Measurements from ENCODE around the gene NEK1.
"Not testable (repeated sequence)": the region's sequence is repeated elsewhere in the genome, so short reads cannot be mapped to it uniquely, and the experiment has no call there.

Gene NEK1

GRCh38 chr4:169630069-169630468 lies 17.7 kb upstream of the NEK1 start:
- POLR2A ChIA-PET: no interaction called here
- DNase-seq (ENCODE audit: low read depth, low spot score): no peak
- no peak for TF ChIP-seq CTCF (IDR thresholded peaks at IDR 0.05; ENCODE audit: insufficient read depth, low read length, missing control alignments)
- H3K4me3 ChIP-seq (ENCODE audit: low read depth, low read length): no peak overlapping the region
- CTCF ChIA-PET: no interaction called here

- POLR2A ChIA-PET: no interaction called here
- no peak overlapping the region for H3K4me3 ChIP-seq (ENCODE audit: low read depth, low read length)
- CTCF ChIA-PET: interaction anchor here (1.0 to 1.3 kb wide), 2 partner anchors 9 to 14 kb away, joined by 3 read pairs; partner anchors contain the start of gene CLCN3
These were observed 16.2 kb upstream of the NEK1 start for GRCh38 chr4:169628579-169628978.

GRCh38 chr4:169627307-169627706 lies 14.9 kb upstream of the NEK1 start:
- no peak for TF ChIP-seq CTCF (IDR thresholded peaks at IDR 0.05; ENCODE audit: insufficient read depth, low read length, missing control alignments)
- CTCF ChIA-PET: interaction anchor here (1.8 to 1.9 kb wide), 2 partner anchors 14 to 15 kb away, joined by 5 to 6 read pairs; partner anchors contain the start of gene NEK1
- no peak overlapping the region for H3K4me3 ChIP-seq (ENCODE audit: low read depth, low read length)
- POLR2A ChIA-PET: no interaction called here
- no peak for DNase-seq (ENCODE audit: low read depth, low spot score)

More at GRCh38 chr4:169628579-169628978, 16.2 kb upstream of the NEK1 start:
- no peak for TF ChIP-seq CTCF (IDR thresholded peaks at IDR 0.05; ENCODE audit: insufficient read depth, low read length, missing control alignments)
- no peak for DNase-seq (ENCODE audit: low read depth, low spot score)

GRCh38 chr4:169626331-169627282 lies 14.2 kb upstream of the NEK1 start:
- DNase-seq (ENCODE audit: low read depth, low spot score): no peak
- CTCF ChIA-PET: interaction anchor here (1.8 to 1.9 kb wide), 2 partner anchors 14 kb away, joined by 5 to 6 read pairs; partner anchors contain the start of gene NEK1
- H3K4me3 ChIP-seq (ENCODE audit: low read depth, low read length): no peak overlapping the region
- TF ChIP-seq CTCF (IDR thresholded peaks at IDR 0.05; ENCODE audit: insufficient read depth, low read length, missing control alignments): no peak
- POLR2A ChIA-PET: no interaction called here

GRCh38 chr4:169625886-169626285 lies 13.5 kb upstream of the NEK1 start:
- no peak for TF ChIP-seq CTCF (IDR thresholded peaks at IDR 0.05; ENCODE audit: insufficient read depth, low read length, missing control alignments)
- CTCF ChIA-PET: interaction anchor here (1.8 to 1.9 kb wide), 2 partner anchors 14 to 15 kb away, joined by 5 to 6 read pairs; partner anchors contain the start of gene NEK1
- POLR2A ChIA-PET: no interaction called here
- H3K4me3 ChIP-seq (ENCODE audit: low read depth, low read length): no peak overlapping the region
- DNase-seq (ENCODE audit: low read depth, low spot score): no peak

GRCh38 chr4:169624012-169624411 lies 11.6 kb upstream of the NEK1 start:
- POLR2A ChIA-PET; DNase-seq (ENCODE audit: low read depth, low spot score); H3K4me3 ChIP-seq (ENCODE audit: low read depth, low read length): not testable (repeated sequence)
- CTCF ChIA-PET: interaction anchor here (0.8 to 1.4 kb wide), 2 partner anchors 9 to 11 kb away, joined by 3 to 6 read pairs; partner anchors contain the start of gene NEK1

All from AG04449 (cell line).